OCI-LY1 (cell line): ENCODE data around the gene AURKAIP1.

Experiments used
- CTCF ChIP-seq: fragments of 200-600 bp; sonication (generic), shearing (Covaris generic); IDR thresholded peaks from 2 replicates; pipeline ENCODE4 v1.5.1; 2017; ENCODE audit warnings: mild to moderate bottlenecking, antibody characterized with exemption, low read length, moderate library complexity, mixed read lengths
- EZH2 ChIP-seq: fragments of 200-600 bp; sonication (generic), shearing (Covaris generic); IDR thresholded peaks from 2 replicates; pipeline ENCODE4 v1.8.0; 2017; ENCODE audit warnings: borderline replicate concordance, mixed run types, mild to moderate bottlenecking, antibody characterized with exemption, low read length, moderate library complexity, mixed read lengths

DNA sequence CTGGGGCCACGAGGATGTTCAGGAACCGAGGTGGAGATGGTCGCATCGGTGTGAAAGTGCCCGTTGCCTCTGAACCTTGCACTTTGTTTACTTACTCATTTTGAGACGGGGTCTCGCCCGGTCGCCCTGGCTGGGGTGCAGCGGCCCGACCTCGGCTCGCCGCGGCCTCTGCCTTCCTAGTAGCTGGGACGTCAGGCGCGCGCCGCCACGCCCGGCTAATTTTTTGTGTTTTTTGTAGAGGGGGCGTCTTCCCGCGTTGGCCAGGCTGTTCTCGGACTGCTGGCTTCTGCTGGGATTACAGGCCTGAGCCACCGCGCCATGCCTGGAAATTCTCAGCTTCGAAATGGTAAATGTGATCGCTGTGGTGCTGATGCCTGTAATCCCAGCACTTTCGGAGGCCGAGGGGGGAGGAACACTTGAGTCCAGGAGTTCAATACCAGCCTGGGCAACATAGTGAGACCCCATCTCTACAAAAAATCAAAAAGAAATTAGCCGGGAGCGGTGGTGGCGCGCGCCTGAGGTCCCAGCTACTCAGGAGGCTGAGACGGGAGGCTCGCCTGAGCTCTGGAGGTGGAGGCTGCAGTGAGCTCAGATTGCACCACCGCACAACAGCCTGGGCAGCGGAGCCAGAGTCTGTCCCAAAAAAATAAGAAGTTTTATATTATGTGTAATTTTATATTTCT, 32.8 kb upstream of the AURKAIP1 start:
- TF ChIP-seq CTCF (no peak), EZH2 (no peak)
